HG02884 (cell line): ENCODE data around the gene FSCN2.

Source experiments
- ATAC-seq: cut with Tn5 transposase; IDR thresholded peaks from one replicate; pipeline ENCODE4 v1.9.1; 2021; ENCODE audit warnings: mild to moderate bottlenecking, moderate library complexity; ENCODE audit not compliant: unreplicated experiment

The FSCN2 gene

GRCh38 chr17:81552244-81553017 is 24.3 kb downstream of the FSCN2 start, which contains the start of gene FAAP100:
Gene FAAP100, minus strand, starts transcription at chr17:81552353. Its CDS starts 23 bp downstream, at chr17:81552330.
- ATAC-seq: no peak

GRCh38 chr17:81553018-81553615 is 24.9 kb downstream of the FSCN2 start:
- no peak for ATAC-seq

- no peak for ATAC-seq
These were observed 25.5 kb downstream of the FSCN2 start for GRCh38 chr17:81553616-81554181.

- ATAC-seq: no peak
These were observed 28.1 kb downstream of the FSCN2 start for GRCh38 chr17:81556175-81556691.

GRCh38 chr17:81556863-81557262 is 28.7 kb downstream of the FSCN2 start:
- ATAC-seq: no peak

DNA sequence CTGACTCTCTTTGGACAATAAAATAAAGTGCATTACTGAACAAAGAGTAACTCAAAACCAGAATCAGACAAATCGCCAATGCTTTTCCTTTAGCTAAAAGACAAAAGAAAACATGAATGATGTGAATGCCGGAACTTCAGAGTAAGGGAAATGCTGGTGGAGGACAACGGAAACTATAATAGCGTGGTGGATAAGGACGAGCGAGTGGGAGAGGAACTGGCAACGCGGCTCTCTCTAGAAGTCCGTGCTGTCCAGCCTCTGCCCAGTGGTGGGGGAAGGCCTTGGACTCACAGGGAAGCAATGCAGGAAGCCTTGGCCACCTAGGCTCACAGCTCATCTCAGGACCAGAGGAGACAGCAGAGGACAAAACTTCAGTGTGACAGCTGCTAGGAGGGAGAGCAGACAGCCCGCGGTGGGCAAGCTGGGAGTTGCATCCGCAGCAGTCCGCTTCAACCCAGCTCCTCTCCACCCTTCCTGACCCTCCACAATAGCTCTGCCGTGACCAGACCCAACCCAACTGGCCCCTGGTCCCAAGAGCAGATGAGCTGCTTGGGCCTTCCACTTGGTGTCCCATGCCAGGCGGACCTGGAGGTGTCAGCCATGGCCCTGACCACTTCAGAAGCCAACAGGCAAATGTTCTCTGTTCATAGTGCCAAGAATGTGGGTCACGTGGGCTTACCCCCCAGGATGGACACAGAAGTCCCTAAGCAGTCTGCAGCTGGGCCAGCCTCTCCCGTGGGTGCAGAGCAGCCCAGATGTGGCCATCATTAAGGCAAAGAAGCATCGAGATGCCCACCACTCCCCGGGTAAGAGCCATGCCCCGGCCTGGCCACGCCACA is 29.3 kb downstream of the FSCN2 start:
- no peak for ATAC-seq

DNA sequence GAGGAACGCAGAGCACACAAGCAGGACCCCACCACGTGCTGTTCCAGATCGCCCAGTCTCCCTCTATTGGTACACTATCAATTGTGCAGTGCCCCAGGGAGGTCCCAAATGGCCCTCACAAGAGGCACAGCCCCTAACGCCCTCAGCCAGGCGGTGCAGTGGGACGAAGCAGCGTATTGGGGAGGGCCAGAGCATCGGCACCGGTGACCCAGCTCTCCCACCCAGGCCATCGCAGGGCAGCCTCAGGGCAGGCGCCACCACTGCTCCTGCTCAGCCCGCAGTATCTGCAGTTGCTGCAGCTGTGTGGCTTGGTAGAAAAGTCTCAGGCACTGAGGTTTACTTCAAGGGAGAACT is 29.9 kb downstream of the FSCN2 start:
- ATAC-seq: no peak

DNA sequence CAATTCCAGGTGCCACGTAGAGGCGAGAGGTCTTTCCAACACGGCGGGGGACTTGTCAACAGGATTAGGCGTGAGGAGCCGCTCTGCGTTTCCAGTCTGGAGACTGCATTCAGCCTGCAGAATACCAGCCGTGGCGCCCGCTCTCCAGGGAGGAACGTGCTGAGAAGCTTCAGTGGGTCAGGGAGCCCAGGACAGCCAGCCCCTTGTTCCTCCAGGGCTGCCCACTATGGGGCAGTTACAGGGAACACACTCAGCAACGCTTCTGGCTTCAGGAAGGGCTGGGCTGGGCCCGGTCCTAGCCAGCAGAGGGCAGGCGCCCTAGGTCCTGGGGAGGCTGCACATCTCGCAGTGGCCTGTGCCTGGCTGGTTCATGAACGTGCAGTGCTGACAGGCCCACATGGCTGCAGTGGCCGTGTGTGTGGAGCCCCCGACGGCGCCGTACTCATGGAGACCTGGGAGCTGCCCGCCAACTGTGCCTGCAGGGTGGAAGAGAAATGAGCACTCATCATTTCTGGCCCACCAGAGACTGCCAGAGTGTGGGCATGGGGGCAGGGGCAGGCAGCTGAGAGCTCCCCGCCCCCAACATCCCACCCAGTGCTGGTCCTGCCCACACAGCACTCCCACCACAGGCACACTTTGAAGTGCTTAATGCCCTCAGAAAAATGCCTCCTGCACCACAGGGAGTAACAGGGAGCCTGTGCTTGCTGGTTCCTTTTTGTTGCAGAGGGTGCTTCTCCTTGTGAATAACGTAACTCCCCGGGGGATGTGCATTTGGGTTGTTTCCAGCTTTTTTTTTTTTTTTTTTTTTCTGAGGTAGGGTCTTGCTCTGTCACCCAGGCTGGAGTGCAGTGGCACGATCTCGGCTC is 31.0 kb downstream of the FSCN2 start:
- ATAC-seq: no peak

- ATAC-seq: no peak
These were observed 33.3 kb downstream of the FSCN2 start for GRCh38 chr17:81561494-81561885.

GRCh38 chr17:81563861-81564586 is 35.8 kb downstream of the FSCN2 start:
- ATAC-seq: no peak

GRCh38 chr17:81564778-81565177 is 36.6 kb downstream of the FSCN2 start:
- ATAC-seq: no peak

DNA sequence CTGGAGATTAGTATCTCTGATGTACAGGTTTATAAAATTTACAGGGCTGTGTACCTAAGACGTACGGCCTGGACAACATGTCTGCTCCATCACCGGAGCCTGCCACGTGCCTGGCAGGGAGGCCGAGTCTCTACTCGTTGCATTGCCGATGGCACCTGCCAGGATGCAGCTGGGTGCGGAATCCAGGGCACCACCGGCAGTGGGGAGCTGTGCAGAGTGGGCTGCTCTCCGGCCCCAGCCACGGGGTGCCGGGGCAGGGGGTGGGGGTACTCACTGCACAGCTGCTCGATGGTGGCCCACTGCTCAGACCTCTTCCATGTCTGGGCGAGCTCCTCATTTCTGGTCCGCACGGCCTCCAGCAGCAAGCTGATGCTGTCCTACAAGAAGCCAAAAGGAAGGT is 37.1 kb downstream of the FSCN2 start:
- no peak for ATAC-seq

DNA sequence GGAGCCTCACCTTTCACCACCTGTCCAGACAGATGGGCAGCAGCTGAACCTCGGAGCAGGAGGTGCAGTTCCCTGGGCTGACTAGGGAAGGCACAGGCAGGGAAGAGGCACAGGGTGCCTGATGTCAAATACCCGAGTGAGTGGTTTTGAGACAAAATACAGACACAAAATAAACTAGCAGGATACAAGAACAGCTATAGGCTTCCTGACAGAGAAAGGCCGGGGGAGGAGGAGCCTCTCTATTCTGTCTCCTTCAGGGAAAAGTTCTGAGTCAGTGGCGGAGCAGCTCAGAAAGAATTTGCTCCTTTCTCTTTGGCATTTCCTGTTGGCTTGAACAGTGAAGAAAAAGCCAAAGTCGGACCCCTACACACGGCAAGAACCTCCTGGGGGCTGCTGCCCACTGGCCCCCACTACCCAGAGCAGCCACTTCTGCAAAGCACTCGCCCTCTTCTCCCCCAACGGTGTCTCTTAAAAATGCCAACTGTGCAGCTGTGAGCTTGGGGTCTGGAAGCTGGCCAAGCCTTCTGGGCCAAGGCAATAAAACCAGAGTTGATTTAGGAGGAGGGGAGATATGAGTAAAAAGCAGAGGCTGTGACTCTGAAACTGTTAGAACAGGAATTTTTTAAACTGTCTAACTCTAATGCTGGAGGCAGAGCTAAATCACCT is 38.4 kb downstream of the FSCN2 start:
- ATAC-seq: no peak

DNA sequence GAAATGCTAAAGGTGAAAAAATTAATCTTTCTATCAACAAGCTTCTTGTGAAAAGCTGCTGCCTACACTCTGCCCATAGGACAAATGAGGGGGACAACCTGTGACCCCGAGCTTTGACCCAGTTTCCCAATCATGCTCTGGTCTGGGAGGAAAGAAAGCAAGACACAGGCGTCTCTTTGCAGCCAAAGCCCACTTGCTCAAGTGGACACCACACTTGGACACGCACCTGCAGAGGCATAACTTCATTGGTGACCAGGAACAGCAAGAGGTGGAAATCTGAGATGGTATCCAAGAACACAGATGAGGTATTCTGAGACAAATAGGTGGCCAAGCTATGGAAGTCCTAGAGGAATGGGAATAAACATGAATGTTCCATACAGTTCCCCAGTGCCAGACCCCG is 39.0 kb downstream of the FSCN2 start:
- ATAC-seq: no peak

- no peak for ATAC-seq
These were observed 40.2 kb downstream of the FSCN2 start for GRCh38 chr17:81568416-81568815.

GRCh38 chr17:81569986-81570514 is 41.9 kb downstream of the FSCN2 start:
- ATAC-seq: no peak

DNA sequence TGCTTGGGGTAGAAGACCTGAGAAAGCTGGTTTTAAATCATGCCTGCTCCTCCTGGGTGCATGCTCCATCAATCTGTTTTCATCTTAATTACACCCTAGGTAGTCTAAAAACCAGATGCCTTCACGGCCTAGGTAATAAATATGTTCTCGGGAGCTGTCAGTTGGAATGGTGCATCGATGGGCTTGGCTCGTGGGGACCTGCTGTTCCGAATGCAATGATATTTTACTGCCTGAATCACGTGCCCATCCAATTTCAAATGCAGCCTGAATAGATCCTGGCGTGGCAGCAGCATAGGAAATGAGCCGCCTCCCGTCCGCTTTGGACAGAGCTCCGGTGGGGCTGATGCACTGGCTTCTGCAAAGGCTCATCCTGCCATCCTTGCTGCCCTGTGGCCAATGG is 42.8 kb downstream of the FSCN2 start:
- ATAC-seq: no peak

GRCh38 chr17:81572563-81573168 is 44.5 kb downstream of the FSCN2 start:
- ATAC-seq: no peak
